D721Med (cell line): Measurements from ENCODE around the gene GRIA4.

Source experiments
- DNase-seq: peaks from one replicate; pipeline ENCODE4 v3.0.0; 2011; ENCODE audit warnings: low spot score; ENCODE audit not compliant: insufficient read length
- FAIRE-seq: peaks from 2 replicates; lab custom pipeline; 2011; peaks lifted over from hg19 to GRCh38; lab: Jason Lieb, UNC
- CTCF ChIP-seq: IDR thresholded peaks from 2 replicates; pipeline ENCODE4 v1.5.1; 2012; ENCODE audit warnings: mild to moderate bottlenecking, control low read depth; ENCODE audit not compliant: insufficient read depth; ENCODE audit errors: missing control alignments

The GRIA4 gene

GRCh38 chr11:105907319-105907718 is 297.4 kb downstream of the GRIA4 start:
- no peak for TF ChIP-seq CTCF
- FAIRE-seq (no peak), DNase-seq (no peak)

GRCh38 chr11:105910095-105910715 is 300.3 kb downstream of the GRIA4 start:
- DNase-seq = no peak
- no peak for FAIRE-seq
- no peak for TF ChIP-seq CTCF

- no peak for FAIRE-seq
- DNase-seq = no peak
- TF ChIP-seq CTCF = no peak
Observed at GRCh38 chr11:105911454-105911853, 301.6 kb downstream of the GRIA4 start.

GRCh38 chr11:105912666-105913065 is 302.8 kb downstream of the GRIA4 start:
- DNase-seq (no peak), FAIRE-seq (no peak)
- no peak for TF ChIP-seq CTCF

GRCh38 chr11:105915021-105915420 is 305.1 kb downstream of the GRIA4 start:
- no peak for TF ChIP-seq CTCF
- no peak for FAIRE-seq
- no peak for DNase-seq

GRCh38 chr11:105918039-105918438 is 308.2 kb downstream of the GRIA4 start:
- DNase-seq (no peak), FAIRE-seq (no peak)
- TF ChIP-seq CTCF = no peak

GRCh38 chr11:105918600-105918999 is 308.7 kb downstream of the GRIA4 start:
- no peak for TF ChIP-seq CTCF
- FAIRE-seq = no peak
- no peak for DNase-seq
